GM21529 (cell line): ENCODE measurements around the gene STARD8.
A peak's percentile ranks its signal among the peaks of the same experiment; 100 is the strongest.

Source experiments
- ATAC-seq: cut with Tn5 transposase; IDR thresholded peaks from one replicate; pipeline ENCODE4 v1.9.1; 2021; ENCODE audit not compliant: unreplicated experiment

Gene STARD8

DNA sequence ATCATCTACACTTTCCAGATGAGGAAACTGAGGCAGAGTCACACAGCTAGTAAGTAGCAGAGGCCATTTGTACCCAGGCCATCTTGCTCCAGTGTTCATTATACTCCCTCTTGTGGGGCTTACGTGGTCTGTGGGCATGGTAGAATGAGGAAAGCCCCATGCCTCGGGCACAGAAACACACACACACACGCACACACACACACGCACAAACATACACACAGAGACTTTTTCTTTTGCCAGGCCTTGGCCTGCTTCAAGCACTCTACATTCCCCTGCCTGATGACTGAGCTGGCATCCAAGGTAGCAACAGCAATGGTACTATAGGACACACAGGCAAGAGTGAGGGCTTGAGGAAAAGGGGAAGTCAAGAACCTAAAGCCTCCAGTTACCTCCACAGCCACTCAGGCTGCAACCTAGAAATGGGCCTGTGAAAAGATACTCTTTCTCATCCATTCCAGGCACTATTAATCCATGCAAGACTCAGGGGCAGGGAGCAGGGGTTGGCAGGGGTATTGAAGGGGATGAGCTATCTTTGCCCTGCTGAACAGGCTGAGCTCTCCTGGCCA is 43.6 kb downstream of the STARD8 start:
- no peak for ATAC-seq

DNA sequence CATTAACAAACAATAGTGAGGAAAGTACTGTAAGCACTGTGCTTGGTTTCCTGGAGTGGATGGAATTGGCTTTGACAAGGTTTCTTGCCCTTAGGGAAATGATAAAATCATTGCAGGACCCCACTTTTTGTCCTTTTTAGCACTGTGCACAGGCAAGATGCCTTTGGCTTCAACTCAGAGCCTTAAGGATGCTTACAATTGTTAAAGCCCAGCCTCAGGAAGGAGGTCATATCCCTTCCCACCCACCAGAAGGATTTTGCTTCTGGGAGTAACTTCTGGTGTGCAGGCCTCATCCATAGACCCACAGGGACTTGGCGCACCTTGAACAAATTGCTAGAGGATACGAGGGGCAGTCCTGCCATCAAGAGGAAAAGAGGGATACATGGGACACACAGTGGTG is 44.5 kb downstream of the STARD8 start:
- no peak for ATAC-seq

DNA sequence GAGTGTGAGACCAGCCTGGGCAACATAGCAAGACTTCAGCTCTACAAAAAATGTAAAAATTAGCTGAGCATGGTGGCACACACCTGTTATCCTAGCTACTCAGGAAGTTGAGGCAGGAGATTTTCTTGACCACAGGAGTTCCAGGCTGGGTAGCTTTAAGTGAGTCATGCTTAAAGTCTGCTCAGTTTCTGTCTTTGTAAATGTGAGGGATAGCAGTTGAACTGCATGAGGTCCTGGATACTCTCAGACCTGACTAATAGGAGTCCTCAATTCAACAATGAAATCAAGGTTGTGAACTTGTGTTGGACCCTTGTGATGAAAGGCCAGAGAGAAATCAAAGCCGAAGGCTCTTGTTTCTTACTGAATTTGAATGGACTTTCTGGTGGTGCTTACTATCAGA is 45.2 kb downstream of the STARD8 start:
- ATAC-seq = no peak

DNA sequence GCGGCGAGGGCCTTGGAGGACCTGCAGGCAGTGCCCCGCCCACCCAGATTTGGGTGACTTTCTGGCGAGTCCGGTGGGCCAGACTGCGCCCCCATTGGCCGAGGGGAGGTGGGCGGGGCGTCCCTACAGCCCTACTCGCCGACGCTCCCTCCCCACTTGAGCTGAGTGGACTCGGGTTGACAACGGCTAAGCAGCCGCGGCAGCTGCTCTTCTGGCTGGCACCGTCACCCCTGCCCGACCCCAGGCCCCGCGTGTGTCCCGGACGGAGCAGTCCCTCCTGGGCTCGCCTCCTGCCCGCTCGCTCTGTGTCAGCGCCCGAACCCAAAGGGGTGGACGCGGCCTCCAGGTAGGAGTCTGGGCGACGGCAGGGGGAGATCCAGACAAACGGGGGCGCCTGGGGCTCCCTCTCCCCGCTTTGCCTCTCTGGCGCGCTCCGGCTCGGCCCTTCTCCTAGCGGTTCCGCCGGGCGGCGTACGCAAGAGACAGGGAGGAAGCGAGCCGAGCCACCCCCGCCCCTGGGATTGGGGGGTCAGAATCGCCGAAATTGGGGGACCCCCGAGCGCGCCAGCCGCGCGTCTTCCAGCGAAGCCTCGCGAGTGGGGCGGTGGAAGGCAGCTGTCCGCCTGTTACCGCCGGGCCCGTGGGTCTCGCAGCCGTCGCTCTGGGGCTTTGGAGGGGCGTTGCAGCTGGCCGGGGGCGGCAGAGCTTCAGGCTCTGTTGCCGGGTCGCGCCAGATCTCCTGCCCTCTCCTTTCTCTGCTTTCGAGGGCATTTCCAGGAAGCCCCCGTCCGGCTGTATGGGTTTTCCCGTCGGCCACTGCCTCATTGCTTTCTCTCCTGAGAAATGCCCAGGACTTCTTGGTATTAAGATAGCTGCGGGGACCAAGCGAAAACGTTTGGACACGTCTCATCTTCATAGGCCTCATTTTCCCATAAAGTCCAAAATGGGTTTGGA is 46.3 kb downstream of the STARD8 start:
- peak; percentile 45 for ATAC-seq

DNA sequence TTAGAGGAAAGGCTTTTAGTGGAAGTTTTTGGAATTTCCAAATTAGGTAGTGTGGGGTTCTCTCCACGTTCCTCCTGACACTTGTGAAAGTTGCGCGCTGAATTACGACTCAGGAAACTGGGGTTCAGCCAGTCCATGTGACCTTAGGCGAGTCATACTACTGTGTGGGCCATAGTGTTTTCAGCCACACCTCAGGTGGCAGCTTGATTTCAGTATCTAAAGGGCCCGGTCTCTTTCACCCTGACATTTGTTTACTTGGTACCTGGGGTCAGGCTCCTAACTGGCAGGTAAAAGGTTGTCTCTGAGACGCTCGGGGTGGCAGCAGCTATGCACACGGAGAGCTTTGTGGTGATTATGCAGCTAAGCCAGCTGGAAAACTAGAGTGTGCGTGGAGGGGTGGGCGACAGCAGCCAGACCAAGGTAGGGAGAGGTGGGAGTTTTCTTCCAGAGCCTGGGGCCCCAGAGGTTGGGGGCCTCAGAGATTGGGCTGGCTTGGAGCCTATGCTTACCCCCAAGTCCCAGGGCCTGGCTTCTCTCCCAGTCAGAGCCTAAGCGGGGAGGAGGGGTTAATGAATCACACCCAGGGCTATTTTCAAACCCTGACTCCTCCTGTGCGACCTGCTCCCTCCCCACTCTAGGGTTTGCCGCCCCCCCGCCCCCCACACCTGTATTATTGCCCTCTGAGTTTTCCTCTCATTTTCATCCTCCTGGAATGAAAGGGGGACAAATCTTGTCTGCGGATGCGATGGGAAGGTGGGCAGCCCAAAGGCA is 47.2 kb downstream of the STARD8 start:
- ATAC-seq = peak; percentile 54

DNA sequence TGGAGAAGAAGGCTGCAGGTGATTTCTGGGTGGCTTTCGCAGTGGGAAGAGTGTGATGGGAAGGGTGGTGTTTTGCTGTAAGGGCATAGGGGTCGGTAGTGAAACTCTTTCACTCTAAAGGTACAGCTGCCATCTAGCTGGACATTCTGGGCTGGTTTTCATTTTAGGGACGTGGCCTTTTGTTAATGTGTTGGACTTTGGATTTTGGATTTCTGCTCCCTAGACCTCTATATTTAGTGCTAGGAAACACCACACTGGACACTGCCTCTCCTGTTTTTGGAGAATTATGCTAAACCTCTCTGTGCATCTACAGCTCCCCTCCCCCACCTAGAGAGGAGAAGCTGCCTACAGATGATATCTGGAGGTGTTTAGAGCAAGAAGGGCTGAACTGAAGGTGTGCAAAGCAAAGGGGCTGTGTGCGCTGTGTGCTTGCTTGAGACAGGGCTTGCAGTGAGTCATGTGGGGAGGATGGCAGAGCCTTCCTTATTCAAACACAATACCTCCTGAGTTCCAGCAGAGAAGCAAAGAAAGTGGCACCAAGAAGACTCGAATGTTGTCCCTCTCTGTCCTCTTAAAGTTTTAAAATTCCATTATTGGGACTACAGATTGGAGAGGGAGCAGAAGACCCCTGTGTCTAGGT is 47.9 kb downstream of the STARD8 start:
- no peak for ATAC-seq

DNA sequence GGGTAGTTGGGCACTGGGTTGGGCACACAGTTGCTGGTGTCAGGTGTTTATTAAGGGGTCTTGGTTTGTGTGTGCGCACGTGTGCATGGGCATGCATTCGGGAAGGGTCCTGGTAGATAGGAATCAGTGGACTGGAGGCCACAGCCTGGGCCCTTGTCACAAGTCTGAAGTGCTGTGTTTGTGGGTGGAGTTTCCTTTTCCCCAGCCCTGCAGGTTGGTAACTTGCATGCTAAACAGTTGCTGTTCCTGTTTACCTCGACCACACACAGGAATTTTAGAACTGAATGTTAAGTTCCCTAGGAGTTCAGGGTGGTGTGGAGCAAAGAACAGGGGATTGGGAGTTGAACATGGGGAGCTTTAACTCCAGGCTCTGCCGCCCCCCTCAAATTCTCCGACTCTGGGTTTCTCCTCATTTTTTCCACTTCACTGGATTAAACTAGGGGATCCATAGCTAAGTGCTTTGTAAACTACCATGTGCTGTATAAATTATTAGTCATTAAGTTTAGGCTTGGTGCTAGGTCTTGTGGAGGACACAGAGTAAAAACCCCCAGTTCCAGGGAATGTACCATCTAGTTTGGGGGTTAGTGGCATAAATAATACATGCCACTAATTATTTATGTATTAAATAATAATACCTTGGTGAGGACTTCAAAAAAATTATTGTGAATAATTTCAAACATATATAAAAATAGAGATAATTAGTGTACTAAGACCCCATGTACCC is 49.0 kb downstream of the STARD8 start:
- no peak for ATAC-seq

DNA sequence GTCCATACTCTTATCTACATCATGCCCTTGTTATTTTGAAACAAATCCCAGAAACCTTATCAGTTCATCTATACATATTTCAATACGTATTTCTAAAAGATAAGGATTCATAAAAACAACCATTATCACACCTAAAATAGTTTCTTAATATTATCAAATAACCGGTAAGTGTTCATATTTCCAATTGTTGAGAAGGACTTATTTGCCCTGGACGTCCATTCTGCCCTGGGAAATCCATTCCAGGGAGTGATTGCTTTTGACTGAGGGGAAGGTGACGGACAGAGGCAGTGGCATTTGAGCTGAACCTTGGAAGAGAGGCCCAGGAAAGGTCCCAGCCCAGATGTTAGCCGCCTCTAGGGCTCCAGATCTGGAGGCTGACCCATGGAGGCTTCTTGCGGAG is 49.6 kb downstream of the STARD8 start:
- ATAC-seq = no peak

DNA sequence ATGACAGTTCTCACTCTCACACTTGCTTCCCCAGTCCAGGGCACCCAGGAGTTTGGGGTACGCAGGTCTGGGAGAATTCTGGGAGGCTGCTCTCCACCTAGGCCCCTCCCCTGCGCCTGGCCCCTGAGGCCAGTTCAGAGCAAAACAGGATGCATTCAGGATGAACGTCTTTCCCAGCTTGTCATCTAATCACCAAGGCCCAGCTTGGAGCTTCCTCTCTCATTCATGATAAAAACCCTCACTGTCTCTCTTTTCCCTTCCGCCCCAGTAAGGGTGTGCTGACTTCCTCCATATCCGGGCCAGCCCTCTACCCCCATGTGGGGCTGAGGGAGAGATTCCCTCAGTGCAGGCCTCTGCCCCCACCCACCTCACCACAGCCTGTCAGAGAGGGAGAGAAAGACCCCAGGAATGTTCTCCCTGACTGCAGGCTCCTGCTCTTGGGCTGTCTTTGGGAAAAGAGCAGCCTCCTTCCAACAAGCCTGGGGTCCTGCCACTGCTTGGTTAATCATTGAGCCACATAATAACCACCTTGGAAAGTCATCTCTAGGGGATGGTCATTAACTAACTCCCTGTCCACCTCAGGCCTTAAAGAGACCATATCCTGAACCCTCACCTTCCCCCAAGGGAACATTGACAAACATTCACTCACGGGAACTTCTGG is 50.1 kb downstream of the STARD8 start:
- no peak for ATAC-seq

DNA sequence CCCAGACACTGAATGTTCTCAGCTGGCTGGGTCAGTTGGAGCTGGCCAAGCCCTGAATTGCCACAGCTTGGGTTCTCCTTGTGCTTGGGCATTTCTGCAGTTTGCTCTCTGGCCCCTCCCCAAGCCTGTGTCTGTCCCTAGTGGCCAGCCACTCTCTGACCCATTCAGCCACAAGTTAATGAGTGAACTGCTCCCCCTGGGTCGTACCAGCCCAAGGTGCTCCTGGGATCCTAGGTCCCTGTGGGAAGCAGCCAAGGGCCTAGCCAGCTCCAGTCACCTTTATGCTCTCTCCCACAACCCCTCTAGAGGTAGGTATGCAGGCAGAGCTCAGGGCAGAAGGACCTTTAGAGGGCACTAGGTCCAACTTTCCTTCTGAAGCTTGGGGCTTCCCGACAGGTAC is 51.5 kb downstream of the STARD8 start:
- no peak for ATAC-seq

DNA sequence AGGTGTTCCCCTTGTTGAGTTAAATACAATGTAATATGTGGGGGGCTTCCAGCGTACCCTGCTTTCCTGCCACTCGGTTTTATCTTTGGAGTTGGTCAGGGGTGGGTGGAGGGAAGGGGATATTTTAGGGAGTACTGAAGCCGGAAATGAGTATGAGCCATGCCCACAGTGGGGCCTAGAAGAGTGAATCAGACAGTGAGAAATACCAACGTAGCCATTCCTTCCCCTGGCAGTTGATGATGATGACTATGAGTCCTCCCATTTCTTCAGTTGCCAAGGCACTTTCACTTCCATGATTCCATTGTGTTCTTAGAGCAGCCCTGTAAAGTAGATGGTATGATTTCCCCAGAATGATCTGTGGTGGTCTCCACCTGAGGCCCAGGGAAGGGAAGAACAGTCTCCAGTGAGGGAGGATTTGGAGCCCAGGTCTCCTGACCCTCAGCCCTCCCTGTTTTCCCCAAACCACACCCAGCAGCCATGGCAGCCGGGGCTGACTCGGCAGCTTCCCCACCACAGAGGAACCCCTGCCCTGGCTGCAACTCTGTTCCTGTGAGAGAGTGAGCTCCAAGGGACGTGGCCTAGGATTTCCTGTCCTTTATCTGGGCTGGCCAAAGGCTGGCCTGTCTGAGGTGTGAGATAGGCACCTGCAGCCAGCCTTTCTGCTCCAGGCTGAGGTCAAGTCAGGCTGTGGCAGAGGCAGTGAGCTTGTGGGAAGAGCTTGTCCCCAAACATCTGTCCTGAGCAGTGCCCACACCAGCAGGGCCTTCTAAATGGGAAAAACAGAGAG is 52.7 kb downstream of the STARD8 start:
- ATAC-seq = no peak

DNA sequence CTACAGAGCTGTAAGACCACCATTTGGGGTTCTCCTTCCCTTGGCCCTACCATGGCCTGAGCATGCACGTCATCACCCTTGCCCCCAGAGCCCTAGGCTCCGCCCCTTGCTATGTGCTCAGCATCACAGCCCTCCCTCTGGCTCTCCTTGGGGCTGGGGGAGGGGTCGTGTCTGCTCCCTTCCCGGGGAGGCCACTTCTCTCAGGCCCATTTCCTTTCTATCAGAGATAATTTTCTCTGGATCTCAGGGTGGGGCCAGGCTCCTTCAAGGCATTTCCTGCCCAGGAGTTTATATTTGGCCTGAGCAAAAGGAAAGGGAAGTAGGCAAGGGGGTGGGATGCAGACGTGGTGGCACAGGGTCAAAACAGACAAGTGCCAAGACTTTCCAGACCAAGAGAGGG is 55.9 kb downstream of the STARD8 start:
- ATAC-seq = no peak

DNA sequence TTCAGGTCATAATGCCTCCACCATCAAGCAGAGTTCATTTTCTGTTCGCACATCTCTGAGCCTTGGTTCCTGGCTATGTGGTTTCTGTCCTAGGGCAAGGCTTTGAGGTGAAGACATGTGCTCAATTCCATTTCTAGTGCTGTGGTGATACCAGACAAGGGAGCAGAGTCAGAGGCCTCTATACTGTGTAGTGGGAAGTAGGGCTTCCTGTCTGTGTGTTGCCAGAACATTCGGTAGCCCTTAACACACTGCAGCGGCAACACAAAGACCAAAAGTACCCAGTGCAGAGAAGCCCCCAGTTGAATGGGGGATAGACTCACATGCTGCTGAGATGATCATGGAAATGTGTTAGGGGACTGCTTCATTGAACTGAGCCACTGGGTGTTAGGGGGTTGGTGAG is 56.4 kb downstream of the STARD8 start:
- ATAC-seq = no peak

DNA sequence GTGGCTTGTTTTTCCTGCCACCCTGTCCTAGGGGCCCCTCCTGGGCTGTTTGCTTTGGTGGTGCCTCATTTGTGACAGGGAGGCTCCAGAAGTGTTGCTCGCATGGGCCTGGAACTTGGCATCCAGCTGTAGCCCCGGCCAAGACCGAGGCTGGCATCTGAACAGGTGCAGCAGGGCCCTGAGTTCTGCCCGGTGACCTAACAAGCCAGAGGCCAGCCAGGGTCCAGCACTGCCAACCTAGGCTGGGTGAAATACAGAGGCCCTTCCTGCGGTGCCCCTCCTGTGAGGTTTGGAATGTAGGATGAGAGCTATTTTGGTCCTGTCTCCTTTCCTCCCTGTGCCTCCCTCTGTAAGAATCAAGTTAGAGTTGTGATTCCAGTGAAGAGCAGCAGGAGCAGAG is 58.5 kb downstream of the STARD8 start:
- ATAC-seq = no peak

DNA sequence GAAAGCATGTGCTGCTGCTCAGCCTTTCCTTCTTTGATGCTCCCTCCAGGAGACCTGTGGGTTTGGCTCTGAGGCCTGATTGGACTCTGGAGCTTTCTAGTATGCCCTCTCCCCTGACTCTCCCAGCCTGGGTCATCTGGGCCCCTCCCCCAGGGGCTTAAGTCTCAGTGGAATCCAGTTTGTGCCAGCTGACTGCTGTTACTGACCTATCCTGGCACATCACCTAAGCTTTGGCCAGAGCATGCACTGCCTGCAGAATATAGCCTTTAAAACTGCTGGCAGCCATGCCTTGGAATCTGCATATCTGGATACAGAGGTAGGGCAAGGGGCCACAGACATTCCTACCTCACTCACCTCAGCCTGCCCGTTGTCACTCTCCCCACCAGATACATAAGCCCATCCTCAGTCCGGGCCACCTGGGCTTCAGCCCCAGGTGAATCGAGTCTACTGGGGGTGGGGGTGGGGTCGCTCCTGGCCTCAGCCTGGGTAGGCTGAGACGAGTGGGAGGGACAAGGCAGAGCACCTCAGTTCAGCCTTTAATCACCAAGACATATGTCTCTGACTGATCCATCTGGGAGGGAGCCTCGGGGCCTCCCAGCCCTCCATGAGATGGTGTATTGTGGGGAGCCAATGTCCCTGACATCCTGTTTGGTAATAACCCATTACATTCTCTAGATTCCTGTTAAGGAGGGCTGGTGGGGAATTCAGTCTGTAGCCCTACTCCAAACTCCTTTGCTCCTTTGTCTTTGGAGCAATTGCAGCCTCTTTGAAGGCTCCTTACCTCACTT is 61.2 kb downstream of the STARD8 start:
- ATAC-seq = no peak

DNA sequence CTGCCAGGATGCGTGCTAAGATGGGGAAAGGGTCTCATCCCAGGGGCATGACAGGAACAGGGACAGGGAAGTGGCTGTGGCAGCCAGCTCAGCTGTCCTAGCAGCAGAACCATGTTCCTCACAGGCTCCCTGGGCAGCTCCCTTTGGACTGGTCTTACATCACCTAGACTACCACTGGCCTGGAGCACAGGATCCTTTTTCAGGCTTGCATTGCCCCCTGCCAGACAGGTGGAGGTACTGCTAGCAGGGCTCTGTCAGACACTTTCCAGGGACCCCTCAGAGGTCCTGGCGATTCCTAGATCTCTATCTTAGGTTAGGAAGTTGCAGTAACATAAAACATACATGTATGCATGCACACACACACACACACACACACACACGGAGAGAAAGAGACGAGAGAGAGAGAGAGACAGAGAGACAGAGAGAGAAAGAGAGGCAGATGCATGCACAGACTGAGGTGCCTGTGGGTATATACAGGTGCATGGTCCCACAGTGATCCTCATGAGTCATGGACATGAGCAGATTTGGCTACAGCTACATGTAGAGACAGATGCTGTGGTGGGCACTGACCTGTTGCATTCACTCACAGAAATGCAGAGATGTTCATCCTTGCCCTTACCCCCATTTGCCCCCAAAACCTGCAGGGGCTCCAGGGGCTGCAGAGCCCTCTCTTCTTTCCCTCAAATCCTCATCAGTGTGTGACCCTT is 63.6 kb downstream of the STARD8 start:
- peak; percentile 65 for ATAC-seq

DNA sequence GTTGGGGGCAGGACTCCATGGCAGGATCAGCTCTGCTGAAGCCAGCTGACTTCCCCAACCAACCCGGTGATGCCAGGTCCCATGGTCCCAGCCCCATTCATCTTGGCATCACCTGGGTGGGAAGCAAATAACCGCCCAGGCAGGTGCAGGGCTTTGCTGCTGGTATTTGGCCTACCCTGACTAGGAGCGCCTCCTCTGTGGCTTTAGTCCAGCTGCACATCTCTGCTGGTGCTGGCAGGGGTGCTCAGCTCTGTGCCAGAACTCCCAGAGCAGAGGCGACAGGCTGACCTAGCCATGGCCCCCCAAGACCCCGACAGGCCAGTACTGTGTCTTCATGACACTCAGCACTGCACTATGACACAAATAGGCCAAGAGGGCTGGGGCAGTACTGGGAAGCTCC is 64.4 kb downstream of the STARD8 start:
- no peak for ATAC-seq

DNA sequence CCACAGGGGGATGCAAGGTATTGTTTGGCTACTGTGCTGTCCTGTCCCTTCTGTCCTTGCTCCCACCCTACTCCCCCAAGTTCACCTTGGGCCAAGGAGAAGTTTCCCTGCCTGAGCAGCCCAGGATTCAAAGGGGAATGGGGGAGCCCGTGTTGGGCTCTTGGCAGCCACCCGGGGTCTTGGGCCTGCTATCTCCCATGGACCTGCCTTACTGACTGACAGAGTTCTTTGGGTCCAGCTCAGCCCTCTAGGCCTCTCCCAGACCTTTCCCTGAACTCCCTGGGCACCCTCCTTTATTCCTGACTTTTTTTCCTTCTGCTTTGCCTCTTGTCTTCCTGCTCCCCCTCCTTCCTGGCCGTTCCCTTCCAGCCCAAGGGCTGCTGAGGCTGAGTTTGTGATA is 67.4 kb downstream of the STARD8 start:
- no peak for ATAC-seq
